ENCODE measurements around the gene CIROP.

The CIROP gene, protein sequence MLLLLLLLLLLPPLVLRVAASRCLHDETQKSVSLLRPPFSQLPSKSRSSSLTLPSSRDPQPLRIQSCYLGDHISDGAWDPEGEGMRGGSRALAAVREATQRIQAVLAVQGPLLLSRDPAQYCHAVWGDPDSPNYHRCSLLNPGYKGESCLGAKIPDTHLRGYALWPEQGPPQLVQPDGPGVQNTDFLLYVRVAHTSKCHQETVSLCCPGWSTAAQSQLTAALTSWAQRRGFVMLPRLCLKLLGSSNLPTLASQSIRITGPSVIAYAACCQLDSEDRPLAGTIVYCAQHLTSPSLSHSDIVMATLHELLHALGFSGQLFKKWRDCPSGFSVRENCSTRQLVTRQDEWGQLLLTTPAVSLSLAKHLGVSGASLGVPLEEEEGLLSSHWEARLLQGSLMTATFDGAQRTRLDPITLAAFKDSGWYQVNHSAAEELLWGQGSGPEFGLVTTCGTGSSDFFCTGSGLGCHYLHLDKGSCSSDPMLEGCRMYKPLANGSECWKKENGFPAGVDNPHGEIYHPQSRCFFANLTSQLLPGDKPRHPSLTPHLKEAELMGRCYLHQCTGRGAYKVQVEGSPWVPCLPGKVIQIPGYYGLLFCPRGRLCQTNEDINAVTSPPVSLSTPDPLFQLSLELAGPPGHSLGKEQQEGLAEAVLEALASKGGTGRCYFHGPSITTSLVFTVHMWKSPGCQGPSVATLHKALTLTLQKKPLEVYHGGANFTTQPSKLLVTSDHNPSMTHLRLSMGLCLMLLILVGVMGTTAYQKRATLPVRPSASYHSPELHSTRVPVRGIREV

GRCh38 chr14:23104591-23105347 lies at the start of gene CIROP:
Gene CIROP (minus strand): TSS chr14:23104989. CDS start chr14:23104920, 69 bp downstream.
- no peak for DNase-seq (ENCODE audit: low spot score)

DNA sequence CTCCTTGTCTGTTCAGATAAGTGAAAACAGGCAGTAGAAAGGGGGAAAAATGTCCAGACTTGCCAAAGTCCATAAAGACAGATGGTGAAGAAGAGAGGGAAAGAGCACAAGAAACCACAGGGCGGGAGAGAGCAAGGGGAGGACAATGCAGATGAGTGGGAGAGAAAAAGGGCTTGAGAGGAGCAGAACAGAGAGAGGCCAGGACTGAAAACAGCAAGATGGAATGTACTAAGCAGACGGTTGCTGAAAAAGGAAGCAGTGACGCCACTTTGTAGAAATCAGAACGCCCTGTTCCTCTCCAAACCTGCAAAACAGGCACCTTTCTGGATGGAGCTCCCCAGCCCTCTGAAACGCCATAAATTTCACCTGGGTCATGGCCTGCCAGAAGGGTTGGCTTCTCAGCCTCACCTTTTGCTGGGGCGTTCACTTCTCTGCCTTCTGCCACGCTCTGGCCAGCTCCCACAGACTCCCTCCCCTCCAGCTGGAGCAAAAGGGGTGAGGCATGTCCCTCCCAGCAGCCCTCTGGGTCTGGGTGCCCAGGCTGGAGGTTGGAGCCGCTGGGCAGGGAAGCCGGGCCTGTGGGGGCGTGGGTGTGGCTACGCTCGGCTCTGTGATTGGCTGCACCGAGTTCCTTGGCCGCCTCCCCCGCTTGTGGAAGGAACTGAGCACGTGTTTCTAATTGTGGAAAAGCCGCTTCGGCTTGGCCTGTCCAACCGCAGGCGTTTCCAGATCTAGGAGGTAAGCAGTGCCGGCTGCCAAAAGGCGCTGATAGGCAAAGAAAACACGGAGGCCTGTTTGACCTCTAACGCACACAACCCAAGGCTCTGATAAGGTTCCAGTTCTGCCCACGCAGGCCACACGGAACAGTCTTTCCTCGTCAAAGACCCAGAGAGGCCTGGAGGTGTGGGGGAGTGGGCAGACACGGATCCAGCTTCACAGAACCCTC lies 49.3 kb upstream of the CIROP start:
- DNase-seq (ENCODE audit: low spot score) = no peak

DNA sequence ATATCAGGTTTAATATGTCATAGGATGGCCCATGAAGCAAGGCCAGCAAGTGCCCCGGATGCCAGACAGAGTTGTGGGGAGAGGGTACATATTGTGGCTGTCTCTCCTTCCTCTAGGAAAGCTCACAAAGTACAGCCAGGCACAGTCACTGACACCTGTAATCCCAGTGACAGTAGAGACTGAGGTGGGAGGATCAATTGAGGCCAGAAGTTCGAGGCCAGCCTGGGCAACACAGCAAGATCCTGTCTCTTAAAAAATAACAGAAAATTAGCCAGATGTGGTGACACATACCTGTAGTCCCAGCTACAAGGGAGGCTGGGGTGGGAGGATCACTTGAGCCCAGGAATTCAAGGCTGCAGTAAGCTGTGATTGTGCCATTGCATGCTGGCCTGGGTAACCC lies 46.6 kb upstream of the CIROP start:
- no peak for DNase-seq (ENCODE audit: low spot score)

DNA sequence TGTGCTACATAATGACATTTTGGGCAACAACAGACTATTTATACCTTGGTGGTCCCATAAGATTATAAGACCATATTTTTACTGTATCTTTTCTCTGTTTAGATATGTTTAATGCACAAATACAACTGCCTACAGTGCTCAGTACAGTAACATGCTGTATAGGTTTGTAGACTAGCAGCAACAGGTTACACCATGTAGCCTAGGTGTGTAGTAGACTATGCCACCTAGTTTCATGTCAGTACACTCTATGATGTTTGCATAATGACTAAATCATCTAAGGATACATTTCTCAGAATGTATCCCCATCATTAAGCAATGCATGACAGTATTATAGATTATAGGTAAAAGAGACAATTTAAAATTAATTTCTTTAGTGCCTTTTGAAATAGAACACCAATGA lies 45.0 kb upstream of the CIROP start:
- no peak for DNase-seq (ENCODE audit: low spot score)

DNA sequence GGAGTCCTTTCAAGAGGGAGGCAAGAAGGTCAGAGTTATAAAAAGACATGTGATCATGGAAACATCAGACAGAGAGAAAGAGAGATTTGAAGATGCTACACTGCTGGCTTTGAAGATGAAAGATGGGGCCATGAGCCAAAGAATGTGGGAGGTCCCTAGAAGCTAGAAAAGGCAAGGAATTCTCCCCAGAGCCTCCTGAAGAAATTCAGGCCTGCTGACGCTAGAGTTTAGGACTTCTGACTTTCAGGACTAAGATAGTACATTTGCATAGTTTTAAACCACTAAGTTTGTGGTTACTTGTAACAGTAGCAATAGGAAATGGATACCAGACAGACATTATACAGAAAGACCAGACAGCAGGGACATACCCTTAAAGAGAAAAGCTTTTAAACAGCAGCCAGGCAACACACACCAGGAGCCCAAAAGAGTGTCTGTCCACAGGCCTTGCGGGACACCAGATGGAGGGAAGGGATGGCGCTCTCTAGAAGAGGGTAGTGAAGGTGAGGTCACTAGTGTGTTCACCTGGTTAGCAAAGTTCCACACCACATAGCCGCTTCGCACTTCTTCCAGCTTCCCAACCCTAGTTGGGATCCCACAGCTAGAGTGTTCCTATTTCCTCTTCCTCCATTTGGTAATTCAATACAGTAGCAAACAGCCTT lies 43.9 kb upstream of the CIROP start:
- DNase-seq (ENCODE audit: low spot score) = no peak

- no peak for DNase-seq (ENCODE audit: low spot score)
Measured at GRCh38 chr14:23147676-23148075, 42.9 kb upstream of the CIROP start.

DNA sequence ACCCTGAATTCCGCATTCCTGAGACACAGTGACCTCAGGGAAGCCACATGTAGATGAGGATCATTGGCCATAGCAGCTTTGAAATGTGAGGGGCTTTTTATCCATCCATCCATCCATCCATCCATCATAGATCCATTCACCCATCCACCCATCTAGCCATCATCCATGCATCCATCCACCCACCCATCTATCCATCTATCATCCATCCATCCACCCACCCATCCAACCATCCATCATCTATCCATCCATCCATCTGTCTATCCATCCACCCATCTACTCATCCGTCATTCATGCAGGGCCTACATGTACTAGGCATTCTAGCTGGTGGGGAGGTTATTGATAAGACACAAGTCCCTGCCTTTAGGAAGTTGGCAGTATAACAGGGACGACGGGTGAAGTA lies 42.2 kb upstream of the CIROP start:
- no peak for DNase-seq (ENCODE audit: low spot score)

DNA sequence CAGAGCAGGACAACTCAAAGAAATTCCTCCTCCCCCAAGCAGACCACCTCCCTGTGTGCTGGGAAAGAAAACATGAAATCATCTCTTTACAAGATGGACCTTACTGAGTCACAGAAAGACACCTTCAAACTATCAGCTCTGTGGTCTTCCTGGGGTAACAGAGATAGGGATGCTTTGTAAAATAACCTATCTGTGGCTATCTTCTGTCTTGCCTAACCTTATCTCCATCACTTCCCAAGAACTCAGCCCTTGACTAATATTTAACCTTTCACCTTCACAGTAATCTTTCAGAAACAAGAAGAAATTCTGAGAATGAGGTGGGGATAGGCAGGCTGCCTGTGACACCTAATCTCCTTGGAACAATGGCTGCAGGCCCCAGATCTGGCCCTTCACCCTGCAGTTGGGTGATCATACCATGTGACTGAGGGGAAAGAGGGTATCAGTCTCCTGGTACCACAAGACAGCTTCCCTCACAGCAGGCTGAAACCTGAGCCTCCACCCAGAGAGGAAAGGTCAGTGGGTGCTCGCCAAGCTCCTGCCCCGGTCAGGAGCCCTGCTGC lies 41.6 kb upstream of the CIROP start:
- DNase-seq (ENCODE audit: low spot score) = no peak

DNA sequence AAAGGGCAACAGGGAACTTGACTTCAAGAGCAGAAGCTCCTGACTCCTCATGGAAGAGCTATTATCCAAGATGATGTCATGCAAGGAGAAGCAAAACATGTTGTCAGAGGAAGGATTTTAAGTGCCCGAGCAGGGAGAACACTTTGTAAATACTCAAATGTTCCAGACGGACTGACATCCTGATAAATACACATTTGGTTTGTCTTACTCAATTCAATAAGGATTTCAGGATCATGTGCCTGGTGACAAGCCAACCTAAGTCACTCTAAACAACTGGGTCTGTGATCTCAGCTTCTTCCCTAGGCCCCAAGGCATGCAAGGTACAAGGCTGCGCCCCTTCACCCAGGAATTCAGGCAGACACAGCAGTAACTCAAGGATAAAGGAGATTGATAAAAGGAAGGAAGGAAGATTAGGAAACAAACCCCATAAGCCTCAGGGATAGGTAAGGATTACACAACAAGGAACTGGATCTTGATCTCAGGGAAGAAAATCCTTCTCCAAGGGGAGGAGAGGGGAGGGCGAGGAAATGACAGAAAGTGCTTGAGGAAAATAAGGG lies 41.1 kb upstream of the CIROP start:
- DNase-seq (ENCODE audit: low spot score) = no peak

- DNase-seq (ENCODE audit: low spot score) = no peak
Measured at GRCh38 chr14:23143911-23144310, 39.1 kb upstream of the CIROP start.

GRCh38 chr14:23142826-23143225 lies 38.0 kb upstream of the CIROP start:
- DNase-seq (ENCODE audit: low spot score) = no peak

DNA sequence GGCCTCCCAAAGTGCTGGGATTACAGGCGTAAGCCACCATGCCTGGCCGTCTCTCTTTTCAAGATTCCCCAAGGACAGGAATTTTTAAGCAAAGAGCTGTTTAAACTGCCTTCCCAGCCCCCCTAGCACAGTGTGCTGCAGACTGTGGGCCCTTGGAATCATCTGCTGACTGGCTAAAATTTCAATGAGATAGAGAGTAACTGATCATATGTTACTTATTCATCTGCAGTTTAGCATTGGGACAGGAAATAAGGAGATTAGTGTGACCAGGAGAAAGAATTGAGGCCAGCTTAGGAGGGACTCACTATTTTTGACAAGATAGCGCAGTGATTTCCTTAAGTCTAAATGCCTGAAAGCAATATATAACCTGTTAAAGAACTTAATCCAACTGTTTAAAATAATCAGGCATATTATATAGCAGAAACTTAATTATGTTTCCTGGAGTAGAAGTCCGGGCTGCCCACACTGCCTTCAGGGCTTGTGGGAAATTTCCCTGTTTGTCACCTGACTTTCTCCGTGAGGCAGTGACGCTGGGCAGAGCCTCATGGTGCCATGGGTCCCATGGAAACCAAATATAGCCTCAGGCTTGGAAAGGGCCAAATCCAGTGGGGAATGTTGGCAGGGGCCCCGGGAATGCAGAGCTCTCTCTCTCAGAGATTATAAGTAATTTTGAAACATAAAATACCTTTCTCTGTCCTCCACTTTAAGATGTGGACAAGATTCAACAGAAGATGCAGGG lies 37.1 kb upstream of the CIROP start:
- no peak for DNase-seq (ENCODE audit: low spot score)

- DNase-seq (ENCODE audit: low spot score) = no peak
Measured at GRCh38 chr14:23140371-23140770, 35.6 kb upstream of the CIROP start.

GRCh38 chr14:23139874-23140273 lies 35.1 kb upstream of the CIROP start:
- no peak for DNase-seq (ENCODE audit: low spot score)

DNA sequence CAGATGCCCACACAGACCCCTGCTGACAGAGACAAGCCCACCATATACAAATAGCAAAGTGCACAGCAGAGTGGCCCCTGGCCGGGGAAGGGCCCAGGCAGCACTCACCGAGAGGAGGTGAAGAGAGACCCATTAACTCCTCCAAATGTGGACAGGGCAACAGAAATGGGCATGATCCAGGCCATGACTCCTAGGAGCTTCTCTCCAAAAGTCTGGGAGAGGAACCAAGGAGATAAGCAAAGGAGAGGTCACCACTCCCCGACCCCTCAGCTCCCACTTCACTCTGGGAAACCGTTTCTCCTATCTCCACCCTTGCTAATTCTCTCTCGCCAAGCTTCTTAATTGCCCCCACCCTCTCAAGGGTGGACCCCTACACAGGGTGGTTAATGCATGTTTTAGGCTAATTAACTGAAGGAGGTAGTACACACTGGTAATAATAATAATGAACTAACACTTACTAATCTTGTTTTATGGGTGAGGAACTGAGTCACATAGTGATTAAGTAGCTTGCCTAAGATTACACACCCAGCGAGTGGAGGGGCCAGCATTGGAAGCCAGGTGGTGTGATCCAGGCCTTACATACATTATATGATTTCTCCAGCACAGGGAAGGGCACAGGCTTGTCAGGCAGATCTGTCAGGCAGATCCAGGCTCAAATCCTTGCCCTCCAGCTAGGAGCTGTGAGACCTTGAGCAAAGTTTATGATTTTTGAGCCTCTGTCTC lies 33.2 kb upstream of the CIROP start:
- DNase-seq (ENCODE audit: low spot score) = no peak

- DNase-seq (ENCODE audit: low spot score) = no peak
Measured at GRCh38 chr14:23137192-23137812, 32.5 kb upstream of the CIROP start.

DNA sequence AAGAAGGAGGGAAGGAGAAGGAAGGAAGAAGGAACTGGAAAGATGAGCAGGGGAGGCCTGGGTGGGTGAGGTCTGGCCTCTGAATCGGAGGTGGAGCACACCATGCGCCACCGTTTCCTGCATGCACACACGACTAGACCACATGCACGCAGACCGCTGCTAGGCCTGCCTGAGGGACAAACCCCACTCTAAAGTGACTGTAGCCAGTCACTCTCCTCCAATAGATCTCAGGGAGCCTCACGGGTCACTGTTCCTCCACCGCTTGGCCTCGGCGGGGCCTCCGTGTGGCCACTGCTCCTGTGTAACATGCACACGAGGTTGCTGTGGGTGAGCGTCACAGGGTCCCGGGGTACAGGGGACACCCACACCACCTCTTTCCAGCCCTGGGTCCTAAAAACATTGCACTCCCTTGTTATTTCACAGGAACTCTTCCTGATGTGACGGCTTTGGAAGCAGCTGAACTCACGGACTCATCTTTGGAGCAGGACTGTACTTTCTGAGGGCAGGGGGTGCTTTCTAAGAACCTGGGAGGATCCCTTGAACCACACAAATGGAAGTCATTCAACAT lies 31.9 kb upstream of the CIROP start:
- no peak for DNase-seq (ENCODE audit: low spot score)

GRCh38 chr14:23132970-23133369 lies 28.2 kb upstream of the CIROP start:
- DNase-seq (ENCODE audit: low spot score) = no peak

Data from CD4-positive, alpha-beta T cell treated with Interleukin-15 for 4 hours (primary cell).